HFF-Myc (cell line): ENCODE results near the gene NHERF2.

ENCODE experiments used
- DNase-seq: peaks from one replicate; pipeline ENCODE4 v3.0.0-alpha.2; 2011; ENCODE audit warnings: low read depth; ENCODE audit errors: extremely low read depth
- H3K4me3 ChIP-seq: replicated peaks from 2 replicates; pipeline ENCODE4 v1.5.1; 2011; ENCODE audit warnings: low read depth, mild to moderate bottlenecking, control low read depth, low read length
- TF ChIP-seq, protein P1 (sequence below): IDR thresholded peaks from 2 replicates; pipeline ENCODE4 v1.5.1; 2012; ENCODE audit warnings: mild to moderate bottlenecking, low read depth, low read length, control low read depth; ENCODE audit errors: missing control alignments

The NHERF2 gene

DNA sequence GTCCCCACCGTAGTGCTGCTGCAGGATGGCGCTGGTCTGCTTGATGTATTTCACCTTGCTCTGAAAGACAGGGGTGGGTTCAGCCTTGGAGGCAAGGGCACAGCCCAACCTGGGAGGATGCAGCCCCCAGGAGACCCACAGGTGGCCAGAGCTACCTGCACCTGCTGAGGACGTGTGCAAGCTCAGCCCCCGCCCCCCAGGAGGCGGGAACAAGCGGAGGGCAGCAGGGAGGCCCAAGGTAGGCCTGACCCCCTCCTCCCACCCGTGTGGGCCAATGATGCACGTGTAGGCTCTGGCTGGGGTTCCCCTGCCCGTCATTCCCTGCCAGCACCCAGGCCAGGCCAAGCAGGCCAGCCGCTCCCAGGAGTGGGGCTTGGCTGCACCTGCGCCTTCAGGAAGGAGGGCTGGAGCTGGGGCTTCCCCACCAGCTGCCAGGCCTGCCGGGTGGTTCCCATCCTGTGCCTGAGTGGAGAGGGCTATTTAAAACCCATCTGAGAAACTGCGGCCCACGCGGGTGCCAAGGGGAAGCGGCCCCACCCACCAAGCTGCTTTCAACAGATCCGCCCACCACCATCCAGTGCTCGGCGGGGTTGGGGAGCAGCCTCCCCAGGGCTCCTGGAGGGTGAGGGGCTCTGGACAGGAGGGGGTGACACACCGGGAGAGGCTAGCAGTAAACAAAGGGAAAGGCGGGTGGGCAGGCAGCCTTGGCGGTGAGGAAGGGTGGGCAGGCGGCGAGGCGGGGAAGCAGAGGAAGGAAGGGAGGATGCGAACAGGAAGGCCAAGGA lies 17.2 kb downstream of the NHERF2 start:
- no peak overlapping the region for H3K4me3 ChIP-seq
- DNase-seq = no peak
- TF ChIP-seq, protein P1, sequence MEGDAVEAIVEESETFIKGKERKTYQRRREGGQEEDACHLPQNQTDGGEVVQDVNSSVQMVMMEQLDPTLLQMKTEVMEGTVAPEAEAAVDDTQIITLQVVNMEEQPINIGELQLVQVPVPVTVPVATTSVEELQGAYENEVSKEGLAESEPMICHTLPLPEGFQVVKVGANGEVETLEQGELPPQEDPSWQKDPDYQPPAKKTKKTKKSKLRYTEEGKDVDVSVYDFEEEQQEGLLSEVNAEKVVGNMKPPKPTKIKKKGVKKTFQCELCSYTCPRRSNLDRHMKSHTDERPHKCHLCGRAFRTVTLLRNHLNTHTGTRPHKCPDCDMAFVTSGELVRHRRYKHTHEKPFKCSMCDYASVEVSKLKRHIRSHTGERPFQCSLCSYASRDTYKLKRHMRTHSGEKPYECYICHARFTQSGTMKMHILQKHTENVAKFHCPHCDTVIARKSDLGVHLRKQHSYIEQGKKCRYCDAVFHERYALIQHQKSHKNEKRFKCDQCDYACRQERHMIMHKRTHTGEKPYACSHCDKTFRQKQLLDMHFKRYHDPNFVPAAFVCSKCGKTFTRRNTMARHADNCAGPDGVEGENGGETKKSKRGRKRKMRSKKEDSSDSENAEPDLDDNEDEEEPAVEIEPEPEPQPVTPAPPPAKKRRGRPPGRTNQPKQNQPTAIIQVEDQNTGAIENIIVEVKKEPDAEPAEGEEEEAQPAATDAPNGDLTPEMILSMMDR = no peak

GRCh38 chr16:2044541-2044940 lies 17.8 kb downstream of the NHERF2 start:
- TF ChIP-seq, protein P1 = no peak
- DNase-seq = no peak
- H3K4me3 ChIP-seq = no peak overlapping the region

DNA sequence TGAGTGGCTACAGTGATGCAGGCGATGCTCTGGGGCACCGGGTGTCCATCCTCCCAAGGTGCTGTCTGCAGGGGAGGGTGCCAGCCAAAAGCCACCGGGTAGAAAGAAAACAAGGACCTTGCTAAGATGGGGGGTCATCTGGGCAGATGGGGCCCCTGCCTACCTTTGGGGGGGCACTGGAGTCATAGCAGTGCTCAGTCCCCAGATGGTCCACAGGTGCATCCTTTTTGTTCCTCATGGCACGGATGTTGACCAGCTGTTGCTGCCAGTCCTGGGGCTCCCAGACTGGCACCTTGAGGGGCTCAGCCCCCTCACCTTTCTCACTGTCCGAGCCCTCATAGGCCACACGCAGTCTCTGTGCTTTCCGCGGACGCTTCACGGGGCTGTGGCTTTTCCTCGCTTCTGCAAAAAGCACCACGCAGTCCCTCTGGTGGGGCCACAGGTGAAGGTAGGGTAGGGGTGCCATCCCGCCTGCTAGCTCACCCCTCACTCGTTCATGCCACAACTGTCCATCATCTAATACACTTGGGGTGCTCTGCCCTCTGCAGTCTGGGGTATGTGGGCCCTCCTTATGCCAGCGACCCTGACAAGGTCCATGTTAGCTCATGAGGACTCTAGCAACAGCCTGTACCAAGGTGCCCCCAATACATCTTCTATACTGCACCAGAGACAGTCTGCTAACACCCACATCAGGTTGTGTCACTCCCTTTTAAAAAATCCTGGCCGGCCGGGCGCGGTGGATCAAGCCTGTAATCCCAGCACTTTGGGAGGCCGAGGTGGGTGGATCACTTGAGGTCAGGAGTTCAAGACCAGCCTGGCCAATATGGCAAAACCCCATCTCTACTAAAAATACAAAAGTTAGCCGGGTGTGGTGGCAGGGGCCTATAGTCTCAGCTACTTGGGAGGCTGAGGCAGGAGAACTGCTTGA lies 19.5 kb downstream of the NHERF2 start:
- no peak for DNase-seq
- TF ChIP-seq, protein P1 = no peak
- H3K4me3 ChIP-seq = peak overlapping the region; percentile 62

GRCh38 chr16:2046893-2047329 lies 20.2 kb downstream of the NHERF2 start:
- DNase-seq = no peak
- TF ChIP-seq, protein P1 = no peak
- peak overlapping the region; percentile 62 for H3K4me3 ChIP-seq

DNA sequence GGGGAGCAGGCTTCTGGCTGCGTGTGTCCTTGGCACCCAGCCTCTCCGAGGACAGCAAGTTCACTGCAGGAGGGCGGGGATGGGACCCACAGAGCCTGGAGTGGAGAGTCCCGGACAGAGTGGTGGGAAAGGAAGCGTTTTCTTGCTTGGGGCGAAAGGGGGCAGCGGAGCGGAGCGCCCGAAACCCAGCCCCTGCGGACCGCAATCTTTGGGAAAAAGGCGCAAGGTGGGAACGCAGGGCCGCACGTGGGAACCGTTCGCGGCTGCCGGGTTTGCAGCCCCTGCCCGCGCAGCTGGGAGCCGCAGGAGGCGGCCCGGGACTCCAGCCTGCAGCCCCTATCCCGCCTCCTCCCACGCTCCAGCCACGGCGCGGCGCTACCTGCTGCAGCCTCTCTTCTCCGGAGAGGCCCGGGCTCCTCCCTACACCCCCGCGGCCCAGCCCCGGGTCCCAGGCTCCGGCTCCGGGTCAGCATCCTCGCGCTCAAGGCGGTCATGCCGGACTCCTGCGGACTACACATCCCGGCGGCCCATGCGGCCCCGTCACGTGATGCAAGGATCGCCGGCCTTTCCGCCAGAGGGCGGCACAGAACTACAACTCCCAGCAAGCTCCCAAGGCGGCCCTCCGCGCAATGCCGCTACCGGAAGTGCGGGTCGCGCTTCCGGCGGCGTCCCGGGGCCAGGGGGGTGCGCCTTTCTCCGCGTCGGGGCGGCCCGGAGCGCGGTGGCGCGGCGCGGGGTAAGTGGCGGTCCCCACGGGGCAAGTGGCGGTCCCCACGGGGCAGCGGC lies 20.8 kb downstream of the NHERF2 start, which contains the start of the genes NTHL1 and TSC2:
NTHL1 (minus strand) TSS at position 505 of the 786 bp plus-strand sequence; CDS start at position 494, 11 bp downstream.
TSC2 (plus strand) TSS at position 656 of the 786 bp plus-strand sequence. CDS start 631 bp downstream, outside the sequence.
- TF ChIP-seq, protein P1 = no peak
- peak; percentile 85 for DNase-seq
- peak within 1 kb of the TSS; percentile 62 for H3K4me3 ChIP-seq

- TF ChIP-seq, protein P1 = no peak
- H3K4me3 ChIP-seq = peak overlapping the region; percentile 62
- DNase-seq = no peak
Observed at GRCh38 chr16:2048116-2048543, 21.4 kb downstream of the NHERF2 start.
